Activated naive CD4-positive, alpha-beta T cell treated with anti-CD3 and anti-CD28 coated beads, Interleukin-2, amount 50 U/mL, for 24 hours (primary cell): ENCODE data around the gene C16orf95.

Source experiments
- H3K27ac Mint-ChIP-seq: one replicate; pipeline ENCODE4 v1.8.0; 2021; ENCODE audit warnings: mild to moderate bottlenecking, mixed read lengths
- H3K27me3 Mint-ChIP-seq: one replicate; pipeline ENCODE4 v1.8.0; 2021; ENCODE audit warnings: mixed read lengths
- H3K36me3 Mint-ChIP-seq: one replicate; pipeline ENCODE4 v1.8.0; 2021; ENCODE audit warnings: mixed read lengths
- H3K4me1 Mint-ChIP-seq: one replicate; pipeline ENCODE4 v1.8.0; 2021; ENCODE audit warnings: mixed read lengths
- H3K4me3 Mint-ChIP-seq: one replicate; pipeline ENCODE4 v1.8.0; 2021; ENCODE audit warnings: mild to moderate bottlenecking, mixed read lengths
- H3K9me3 Mint-ChIP-seq: one replicate; pipeline ENCODE4 v1.8.0; 2021; ENCODE audit warnings: mixed read lengths

The C16orf95 gene

DNA sequence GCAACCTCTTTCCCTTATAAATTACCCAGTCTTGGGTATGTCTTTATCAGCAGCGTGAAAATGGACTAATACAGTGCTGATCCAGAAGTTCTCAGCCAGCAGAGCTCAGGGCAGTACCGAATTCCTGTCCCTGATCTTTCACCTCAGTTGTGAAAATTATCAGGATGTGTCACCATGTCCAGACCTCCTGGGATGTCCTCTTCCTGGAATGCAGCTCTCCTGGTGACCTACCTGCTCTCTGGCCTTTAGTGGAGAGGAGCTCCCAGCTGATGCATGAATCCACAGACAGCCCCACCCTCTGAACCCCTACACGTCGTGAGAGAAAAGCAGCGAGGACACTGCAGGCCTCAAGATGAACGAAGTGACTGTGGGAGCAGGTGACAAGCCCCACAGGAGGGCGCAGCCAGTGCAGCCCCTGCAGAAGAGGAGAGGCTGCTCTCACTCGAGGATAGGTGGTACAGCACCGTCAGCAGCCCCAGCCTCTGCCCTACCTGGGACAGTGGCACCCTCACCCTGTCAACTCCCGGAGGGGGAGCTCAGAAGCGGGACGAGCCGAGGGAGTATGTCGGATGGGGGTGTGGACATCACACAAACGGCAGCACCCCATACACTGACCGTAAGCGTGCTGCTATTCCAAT lies 22.0 kb upstream of the C16orf95 start:
- Mint-ChIP-seq H3K4me1 (peaks cover 18% of the 10 kb centered on the region), H3K36me3 (peaks cover 5% of the 10 kb centered on the region), H3K4me3 (no peak overlapping the region), H3K27me3 (no peaks in the 10 kb centered on the region), H3K27ac (peak overlapping the region; percentile 46), H3K9me3 (no peaks in the 10 kb centered on the region)

DNA sequence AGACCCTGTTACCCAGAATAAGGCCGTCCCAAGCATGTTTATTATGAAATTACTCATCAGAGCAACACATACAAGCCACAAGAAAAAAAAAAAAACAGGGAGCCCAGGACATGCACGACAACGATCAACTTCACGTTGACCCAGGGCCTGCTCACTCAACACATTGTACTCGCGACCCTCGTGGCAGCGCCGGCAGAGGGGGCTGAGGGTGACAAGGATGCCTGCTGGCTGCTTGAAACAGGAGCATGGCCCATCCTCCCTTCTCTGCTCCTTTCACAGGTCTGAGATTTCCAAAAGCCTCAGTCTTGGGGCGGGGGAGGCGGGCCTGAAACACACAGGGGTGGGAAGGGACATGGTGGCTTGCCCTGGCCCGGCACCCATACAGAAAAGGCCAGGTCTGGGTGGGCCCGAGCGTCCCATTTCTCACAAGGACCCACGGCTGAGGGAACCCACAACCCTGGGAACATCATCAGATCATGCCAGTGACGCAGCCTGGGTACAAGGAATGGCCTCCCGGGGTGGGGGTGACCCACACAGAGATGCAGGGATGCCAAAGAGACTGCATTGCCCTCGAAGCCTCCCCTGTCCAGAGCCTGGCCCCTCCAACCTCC lies 21.1 kb upstream of the C16orf95 start:
- H3K27ac Mint-ChIP-seq = no peak overlapping the region
- H3K36me3 Mint-ChIP-seq = peaks cover 5% of the 10 kb centered on the region
- no peaks in the 10 kb centered on the region for H3K27me3 Mint-ChIP-seq
- no peaks in the 10 kb centered on the region for H3K9me3 Mint-ChIP-seq
- peaks cover 13% of the 10 kb centered on the region for H3K4me1 Mint-ChIP-seq
- H3K4me3 Mint-ChIP-seq = no peak overlapping the region

GRCh38 chr16:87337262-87337771 lies 20.1 kb upstream of the C16orf95 start:
- Mint-ChIP-seq H3K4me1 (peaks cover 13% of the 10 kb centered on the region), H3K4me3 (peak overlapping the region; percentile 37), H3K9me3 (no peaks in the 10 kb centered on the region), H3K27me3 (no peaks in the 10 kb centered on the region), H3K36me3 (peaks cover 5% of the 10 kb centered on the region), H3K27ac (no peak overlapping the region)

DNA sequence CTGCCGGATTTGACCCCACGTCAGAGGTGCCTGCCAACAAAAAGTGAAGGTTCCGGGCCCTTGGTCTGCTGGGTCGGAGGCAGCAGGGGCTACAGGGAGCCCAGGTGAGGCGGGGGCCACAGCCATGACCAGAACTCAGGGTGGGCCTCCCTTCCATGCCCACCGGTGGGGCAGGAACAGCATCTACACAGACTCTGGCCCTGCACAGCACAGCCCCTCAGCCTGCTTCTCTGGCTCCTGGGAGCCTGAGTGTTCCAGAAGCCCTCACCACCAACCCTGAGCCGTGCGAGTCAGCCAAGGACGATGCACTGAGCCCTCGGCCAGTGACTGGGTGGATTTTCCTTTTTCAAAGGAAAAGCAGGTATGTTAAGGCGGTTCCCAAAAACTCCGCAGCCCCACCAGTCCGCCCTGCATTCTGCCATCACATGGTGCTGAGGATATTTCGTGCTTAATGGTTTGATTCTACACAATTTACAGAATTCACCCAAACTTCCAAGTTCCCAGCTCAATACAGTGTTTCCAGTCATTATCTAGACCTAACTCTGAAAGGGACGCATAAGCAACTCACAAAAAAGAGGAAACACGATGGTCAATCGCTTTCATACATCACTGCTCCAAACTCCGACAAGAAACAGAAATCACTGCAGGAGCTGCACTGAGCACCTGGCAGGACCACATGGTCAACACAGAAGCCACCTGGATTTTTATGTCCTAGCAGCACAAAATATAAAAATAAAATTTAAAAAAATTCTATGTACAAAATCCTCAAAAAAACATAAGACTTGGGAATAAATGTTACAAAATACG lies 19.4 kb upstream of the C16orf95 start:
- Mint-ChIP-seq H3K27ac (no peak overlapping the region), H3K4me1 (peaks cover 13% of the 10 kb centered on the region), H3K36me3 (peaks cover 5% of the 10 kb centered on the region), H3K27me3 (no peaks in the 10 kb centered on the region), H3K4me3 (no peak overlapping the region), H3K9me3 (no peaks in the 10 kb centered on the region)

DNA sequence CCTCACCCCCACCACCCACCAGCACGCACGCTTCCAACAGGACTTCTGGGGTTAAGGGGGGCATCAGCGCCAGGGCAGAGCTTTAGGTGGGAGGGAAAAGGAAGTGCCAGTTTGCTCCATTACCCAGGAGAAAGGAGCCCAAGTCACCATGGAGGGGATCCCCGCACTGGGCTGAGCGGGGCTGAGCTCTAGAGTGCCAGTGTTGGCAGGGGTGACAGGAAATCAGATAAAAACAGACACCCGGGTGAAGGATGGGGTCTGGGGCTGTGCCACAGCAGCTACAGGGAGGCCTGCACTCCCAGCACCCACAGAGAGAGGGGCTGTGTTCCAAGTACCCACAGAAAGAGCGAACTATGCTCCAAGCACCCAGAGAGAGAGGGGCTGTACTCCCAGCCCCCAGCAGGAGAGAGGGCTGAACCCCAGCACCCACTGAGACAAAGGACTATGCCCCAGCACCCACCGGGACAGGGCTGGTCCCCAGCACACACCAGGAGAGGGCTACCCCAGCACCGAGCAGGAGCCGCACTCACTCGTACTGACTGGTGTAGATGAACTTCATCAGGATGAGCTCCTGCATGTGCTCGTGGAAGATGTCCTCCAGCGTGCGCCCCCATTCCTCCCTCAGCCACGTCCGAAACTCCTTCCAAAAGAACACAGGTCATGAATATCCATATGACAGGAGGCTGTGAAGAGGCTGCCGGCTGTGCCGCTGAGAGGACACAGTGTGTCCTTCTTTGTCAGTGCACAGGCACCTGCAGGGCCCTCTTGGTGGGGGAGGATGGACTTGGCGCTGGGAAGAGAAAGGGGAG lies 18.6 kb upstream of the C16orf95 start:
- Mint-ChIP-seq H3K4me1 (peaks cover 13% of the 10 kb centered on the region), H3K36me3 (peaks cover 5% of the 10 kb centered on the region), H3K4me3 (no peak overlapping the region), H3K27me3 (no peaks in the 10 kb centered on the region), H3K27ac (peak overlapping the region; percentile 17), H3K9me3 (no peaks in the 10 kb centered on the region)

GRCh38 chr16:87334651-87335624 lies 17.7 kb upstream of the C16orf95 start:
- Mint-ChIP-seq H3K36me3 (peaks cover 4% of the 10 kb centered on the region), H3K4me3 (no peak overlapping the region), H3K27ac (no peak overlapping the region), H3K27me3 (no peaks in the 10 kb centered on the region), H3K4me1 (peaks cover 13% of the 10 kb centered on the region), H3K9me3 (no peaks in the 10 kb centered on the region)

- H3K36me3 Mint-ChIP-seq = peaks cover 1% of the 10 kb centered on the region
- no peak overlapping the region for H3K27ac Mint-ChIP-seq
- no peaks in the 10 kb centered on the region for H3K27me3 Mint-ChIP-seq
- peaks cover 10% of the 10 kb centered on the region for H3K4me1 Mint-ChIP-seq
- no peaks in the 10 kb centered on the region for H3K9me3 Mint-ChIP-seq
- H3K4me3 Mint-ChIP-seq = no peak overlapping the region
Measured at GRCh38 chr16:87333581-87334331, 16.6 kb upstream of the C16orf95 start.

DNA sequence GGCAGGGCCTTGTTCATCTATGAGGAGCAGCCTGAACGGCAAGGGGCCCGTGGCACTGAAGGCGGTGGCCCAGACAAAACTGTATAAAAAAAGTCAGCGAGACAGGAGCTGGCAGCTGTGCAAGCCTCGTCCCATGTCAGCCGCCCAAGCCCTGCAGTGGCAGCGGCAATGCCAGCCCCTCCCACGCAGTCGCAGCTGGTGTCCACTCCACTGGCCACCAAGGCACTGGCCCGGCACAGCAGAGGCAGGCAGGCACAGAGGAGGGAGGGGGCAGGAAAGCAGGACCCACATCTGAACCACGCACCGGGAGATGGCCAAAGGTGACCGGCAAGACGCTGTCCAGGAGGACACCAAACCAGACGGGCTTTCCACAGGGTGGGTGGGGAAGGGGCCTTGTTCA lies 15.9 kb upstream of the C16orf95 start:
- no peaks in the 10 kb centered on the region for H3K36me3 Mint-ChIP-seq
- no peaks in the 10 kb centered on the region for H3K9me3 Mint-ChIP-seq
- H3K27me3 Mint-ChIP-seq = no peaks in the 10 kb centered on the region
- no peak overlapping the region for H3K4me3 Mint-ChIP-seq
- H3K4me1 Mint-ChIP-seq = peaks cover 8% of the 10 kb centered on the region
- no peak overlapping the region for H3K27ac Mint-ChIP-seq

- Mint-ChIP-seq H3K4me1 (peaks cover 5% of the 10 kb centered on the region), H3K4me3 (no peak overlapping the region), H3K9me3 (no peaks in the 10 kb centered on the region), H3K36me3 (no peaks in the 10 kb centered on the region), H3K27ac (no peak overlapping the region), H3K27me3 (no peaks in the 10 kb centered on the region)
Measured at GRCh38 chr16:87332150-87332549, 15.0 kb upstream of the C16orf95 start.

DNA sequence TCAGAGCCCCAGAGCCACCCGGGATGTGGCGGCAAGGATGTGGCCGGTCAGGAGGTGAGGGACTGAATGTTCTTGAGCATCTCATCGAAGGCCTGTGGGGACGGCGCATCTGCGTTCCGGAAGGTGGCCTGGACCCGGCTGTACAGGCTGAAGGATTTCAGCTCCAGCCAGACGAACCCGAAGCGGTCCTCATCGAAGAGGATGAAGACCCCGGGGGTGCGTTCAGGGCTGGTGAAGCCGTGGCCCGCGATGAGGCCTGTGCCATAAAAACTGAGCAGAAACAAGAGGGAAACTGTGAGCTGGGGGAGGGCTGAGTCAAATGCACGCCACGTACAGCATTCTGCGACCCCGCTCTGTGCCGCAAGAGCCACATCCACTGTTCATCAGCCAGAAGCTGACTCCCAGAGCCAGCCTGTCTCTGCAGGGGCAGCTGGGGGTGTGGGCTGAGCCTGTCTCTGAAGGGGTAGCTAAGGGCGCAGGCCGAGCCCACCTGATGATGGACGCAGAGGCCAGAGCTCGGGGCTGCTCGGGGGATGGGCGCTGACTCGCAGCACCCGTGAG lies 14.1 kb upstream of the C16orf95 start:
- Mint-ChIP-seq H3K4me3 (no peak overlapping the region), H3K36me3 (no peaks in the 10 kb centered on the region)

GRCh38 chr16:87330646-87331045 lies 13.5 kb upstream of the C16orf95 start:
- no peaks in the 10 kb centered on the region for H3K27me3 Mint-ChIP-seq
- no peaks in the 10 kb centered on the region for H3K9me3 Mint-ChIP-seq
- no peak overlapping the region for H3K27ac Mint-ChIP-seq
- H3K4me3 Mint-ChIP-seq = no peak overlapping the region
- H3K4me1 Mint-ChIP-seq = peaks cover 8% of the 10 kb centered on the region
- H3K36me3 Mint-ChIP-seq = no peaks in the 10 kb centered on the region

More for the DNA sequence above, 14.1 kb upstream of the C16orf95 start:
- H3K27ac Mint-ChIP-seq = no peak overlapping the region
- no peaks in the 10 kb centered on the region for H3K27me3 Mint-ChIP-seq
- peaks cover 4% of the 10 kb centered on the region for H3K4me1 Mint-ChIP-seq
- H3K9me3 Mint-ChIP-seq = no peaks in the 10 kb centered on the region

DNA sequence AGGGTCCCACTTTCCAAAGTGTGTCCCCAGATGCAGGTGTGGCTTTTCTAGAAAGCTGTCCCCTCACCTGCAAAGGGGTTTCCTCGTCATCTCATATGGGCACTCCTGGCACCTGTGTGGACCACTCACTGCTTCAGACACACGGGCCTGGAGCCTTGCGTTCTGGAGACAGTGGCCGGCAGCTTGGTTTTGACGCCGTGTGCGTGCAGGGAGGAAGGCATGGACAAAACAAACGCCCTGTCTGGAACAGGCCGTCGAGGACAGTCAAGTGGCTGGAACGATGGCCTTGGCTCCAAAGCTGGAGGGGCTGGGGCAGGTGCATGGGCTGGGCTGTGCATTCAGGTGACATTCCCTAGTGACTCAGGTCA lies 13.0 kb upstream of the C16orf95 start:
- Mint-ChIP-seq H3K27ac (no peak overlapping the region), H3K4me1 (peaks cover 8% of the 10 kb centered on the region), H3K4me3 (no peak overlapping the region), H3K9me3 (no peaks in the 10 kb centered on the region), H3K27me3 (no peaks in the 10 kb centered on the region), H3K36me3 (no peaks in the 10 kb centered on the region)

DNA sequence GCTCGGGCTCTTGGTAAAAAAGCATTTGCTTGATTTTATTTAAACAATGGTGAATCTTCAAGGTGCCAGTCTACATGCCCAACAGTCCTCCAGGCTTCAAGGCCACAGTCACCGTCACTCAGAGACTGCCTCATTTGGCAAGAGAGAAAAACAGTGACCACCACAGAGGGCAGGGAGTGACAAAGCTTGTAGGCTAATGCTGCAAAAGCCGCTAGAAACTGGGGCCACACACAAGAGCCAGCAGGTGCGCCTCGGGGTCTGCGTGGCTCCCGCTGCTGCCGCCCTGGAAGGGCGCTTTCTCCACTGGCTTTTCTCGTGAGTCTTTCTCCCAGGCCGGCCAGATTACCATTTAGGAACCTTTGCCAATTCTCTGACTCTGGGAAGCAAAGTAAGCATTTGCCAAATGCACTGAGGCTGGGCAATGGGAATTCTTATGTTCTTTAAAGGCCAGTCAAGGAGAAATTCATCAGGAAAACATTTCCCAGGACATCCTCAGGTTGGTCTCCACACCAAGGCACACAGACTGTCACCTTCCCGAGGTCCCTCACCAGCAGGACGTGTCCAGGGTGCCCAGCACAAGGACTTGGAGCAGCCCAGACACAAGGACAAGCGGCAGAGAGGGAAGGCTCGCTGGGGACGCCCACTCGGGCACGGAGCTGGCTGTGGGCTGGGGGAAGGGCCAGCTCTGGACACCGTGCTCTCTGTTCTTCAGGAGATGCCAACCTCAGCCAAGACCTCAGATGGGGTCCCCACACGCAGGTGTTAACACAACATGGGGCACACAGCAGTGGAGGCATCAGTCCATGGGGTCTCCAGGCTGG lies 12.5 kb upstream of the C16orf95 start:
- Mint-ChIP-seq H3K27ac (no peak overlapping the region), H3K4me3 (no peak overlapping the region), H3K36me3 (no peaks in the 10 kb centered on the region), H3K9me3 (no peaks in the 10 kb centered on the region), H3K27me3 (no peaks in the 10 kb centered on the region), H3K4me1 (peaks cover 8% of the 10 kb centered on the region)
